K562 (cell line): ENCODE measurements around the gene ABCC1. TPM values are rescaled to one million over a fixed set of nuclear protein-coding genes. Genes with fewer than 3 reads are reported as not detected.

Experiments
- ARNT ChIP-seq, 2 experiments: fragments of 450-650 bp; IDR thresholded peaks; 2 replicates each; pipeline ENCODE4 v1.6.1; 2016; ENCODE audit warnings: mild to moderate bottlenecking in 1 of 2
- BRCA1 ChIP-seq, 2 experiments: fragments of 450-650 bp in 1 of 2; sonication (generic) in 1 of 2; formaldehyde crosslinking in 1 of 2; IDR thresholded peaks; 2 replicates each; pipeline versions ENCODE4 v1.5.0 to v1.6.1; 2017 to 2020; ENCODE audit warnings: mild to moderate bottlenecking in 1 of 2, missing genetic modification reagents in 1 of 2
- CCNT2 ChIP-seq: IDR thresholded peaks from 2 replicates; pipeline ENCODE4 v1.6.1; 2011; ENCODE audit warnings: borderline replicate concordance, low read depth, mild to moderate bottlenecking, moderate library complexity, mixed read lengths, low read length; ENCODE audit not compliant: insufficient read length; ENCODE audit errors: extremely low read depth
- EHMT2 ChIP-seq: fragments of 450-650 bp; IDR thresholded peaks from 2 replicates; pipeline ENCODE4 v1.6.1; 2018; ENCODE audit warnings: antibody characterized with exemption
- ELF4 ChIP-seq: fragments of 450-650 bp; formaldehyde crosslinking; IDR thresholded peaks from 2 replicates; pipeline ENCODE4 v1.4.0; 2022; ENCODE audit warnings: missing genetic modification characterization
- HMG20A ChIP-seq: fragments of 450-650 bp; formaldehyde crosslinking; conservative IDR thresholded peaks from 2 replicates; pipeline ENCODE4 v1.4.0; 2020; ENCODE audit warnings: mild to moderate bottlenecking, mixed read lengths
- HOXB6 ChIP-seq: fragments of 250-450 bp; sonication (Bioruptor Pico); IDR thresholded peaks from 2 replicates; pipeline ENCODE4 v1.5.1; 2022; ENCODE audit warnings: mild to moderate bottlenecking, borderline replicate concordance
- IRF9 ChIP-seq: fragments of 450-650 bp; IDR thresholded peaks from 2 replicates; pipeline ENCODE4 v1.6.1; 2016; ENCODE audit warnings: missing biosample characterization, missing genetic modification characterization
- LARP7 ChIP-seq: fragments of 450-650 bp; IDR thresholded peaks from 2 replicates; pipeline ENCODE4 v1.6.1; 2016
- MBD2 ChIP-seq: sonication (generic); IDR thresholded peaks from 2 replicates; pipeline ENCODE4 v1.6.1; 2016; ENCODE audit warnings: low read depth, borderline replicate concordance
- POLR2AphosphoS2 ChIP-seq: IDR thresholded peaks from 2 replicates; pipeline ENCODE4 v1.6.1; 2012; ENCODE audit warnings: low read length, improper control_type of control experiment
- PTRF ChIP-seq: fragments of 450-650 bp; IDR thresholded peaks from 2 replicates; pipeline ENCODE4 v1.6.1; 2016; ENCODE audit warnings: mild to moderate bottlenecking, missing genetic modification characterization, missing compliant biosample characterization
- RBM25 ChIP-seq: fragments of 200-400 bp; formaldehyde crosslinking; IDR thresholded peaks from 2 replicates; pipeline ENCODE4 v1.6.1; 2018; ENCODE audit warnings: low read length, low read depth, moderate library complexity; ENCODE audit not compliant: severe bottlenecking
- SP1 ChIP-seq: sonication (generic); formaldehyde crosslinking; IDR thresholded peaks from 2 replicates; pipeline ENCODE4 v1.8.1; 2022; ENCODE audit warnings: mild to moderate bottlenecking, missing genetic modification reagents
- TSHZ1 ChIP-seq: fragments of 250-450 bp; sonication (Bioruptor Pico); IDR thresholded peaks from 2 replicates; pipeline ENCODE4 v1.4.0; 2020; ENCODE audit warnings: mild to moderate bottlenecking, moderate library complexity
- U2AF2 ChIP-seq: fragments of 200-400 bp; formaldehyde crosslinking; optimal IDR thresholded peaks from 2 replicates; pipeline ENCODE3; 2017; ENCODE audit warnings: low read depth, mild to moderate bottlenecking, low read length
- USF2 ChIP-seq: sonication (generic); formaldehyde crosslinking; IDR thresholded peaks from 2 replicates; pipeline ENCODE4 v1.5.0; 2020; ENCODE audit warnings: missing genetic modification reagents
- ZNF134 ChIP-seq: fragments of 250-450 bp; sonication (Bioruptor Pico); conservative IDR thresholded peaks from 2 replicates; pipeline ENCODE4 v1.4.0; 2020
- ZNF354B ChIP-seq: fragments of 250-450 bp; sonication (Bioruptor Pico); IDR thresholded peaks from 2 replicates; pipeline ENCODE4 v1.4.0; 2020
- ZNF696 ChIP-seq: fragments of 250-450 bp; sonication (Bioruptor Pico); conservative IDR thresholded peaks from 2 replicates; pipeline ENCODE4 v1.4.0; 2020; ENCODE audit warnings: mild to moderate bottlenecking, moderate library complexity
- polyA plus RNA-seq, 8 experiments: library from polyadenylated mRNA; depleted of rRNA in 4 of 8; stranded (reverse) in 5 of 8; unstranded in 3 of 8; fragments of >200 nt; fragmentation: Nextera tagmentation in 2 of 8; fragmentation: Illumina TruSeq in 1 of 8; extraction: Ambion mirVana in 2 of 8; extraction: Trizol in 1 of 8; gene quantifications; 2 replicates each; pipeline versions ENCODE4 v1.2.1 to v1.2.3, GENCODE V29; 2011 to 2014; ENCODE audit warnings: inconsistent platforms in 1 of 8, missing spikeins in 1 of 8
- total RNA-seq, 7 experiments: library from RNA; depleted of rRNA in 6 of 7; stranded (reverse); fragments of >200 nt in 6 of 7; fragmentation: Illumina TruSeq in 2 of 7; extraction: Trizol in 2 of 7; gene quantifications; 2 replicates each; pipeline versions ENCODE4 v1.2.1 to v1.2.3, GENCODE V29; 2011 to 2021; ENCODE audit warnings: low replicate concordance in 1 of 7
- TF ChIP-seq, protein P1 (sequence below): fragments of 450-650 bp; IDR thresholded peaks from 2 replicates; pipeline ENCODE4 v1.6.1; 2018; ENCODE audit not compliant: partially characterized antibody

Gene ABCC1
- total and polyA plus RNA-seq, 9 of the 15 experiments (the other 6 are each of a cell fraction or from before 2014, with no cell fraction given) = 3.9 to 41.6 (median 10.0) TPM

DNA sequence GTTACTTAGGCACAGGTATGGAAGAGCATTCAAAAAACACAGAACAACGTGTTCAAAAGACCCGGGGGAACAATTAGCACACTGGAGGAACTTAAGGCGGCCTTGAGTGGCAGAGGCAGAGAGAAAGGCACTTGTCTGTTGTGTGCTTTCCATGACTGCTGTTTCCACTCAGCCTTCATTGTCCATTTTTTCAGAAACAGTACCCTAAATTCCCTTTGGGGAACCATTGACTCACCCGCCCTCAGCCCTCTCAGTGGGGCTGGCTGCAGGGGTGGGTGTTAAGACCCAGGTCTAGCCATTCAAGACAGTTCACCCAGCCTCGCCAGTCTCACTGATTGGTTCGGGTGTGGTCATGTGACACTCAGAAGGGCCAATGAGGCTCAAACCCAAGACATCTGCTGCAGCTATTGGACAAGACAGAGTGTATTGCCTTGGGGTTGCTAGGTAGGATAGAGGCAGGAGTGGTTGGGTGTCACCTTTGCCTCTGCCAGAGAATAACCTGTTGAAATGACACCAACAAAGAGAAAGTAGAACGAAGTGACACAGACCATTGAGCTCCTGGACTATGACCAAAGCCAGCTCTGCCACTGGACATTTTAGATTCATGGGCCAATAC, 41.4 kb upstream of the ABCC1 start (continued):
- TF ChIP-seq, protein P1, sequence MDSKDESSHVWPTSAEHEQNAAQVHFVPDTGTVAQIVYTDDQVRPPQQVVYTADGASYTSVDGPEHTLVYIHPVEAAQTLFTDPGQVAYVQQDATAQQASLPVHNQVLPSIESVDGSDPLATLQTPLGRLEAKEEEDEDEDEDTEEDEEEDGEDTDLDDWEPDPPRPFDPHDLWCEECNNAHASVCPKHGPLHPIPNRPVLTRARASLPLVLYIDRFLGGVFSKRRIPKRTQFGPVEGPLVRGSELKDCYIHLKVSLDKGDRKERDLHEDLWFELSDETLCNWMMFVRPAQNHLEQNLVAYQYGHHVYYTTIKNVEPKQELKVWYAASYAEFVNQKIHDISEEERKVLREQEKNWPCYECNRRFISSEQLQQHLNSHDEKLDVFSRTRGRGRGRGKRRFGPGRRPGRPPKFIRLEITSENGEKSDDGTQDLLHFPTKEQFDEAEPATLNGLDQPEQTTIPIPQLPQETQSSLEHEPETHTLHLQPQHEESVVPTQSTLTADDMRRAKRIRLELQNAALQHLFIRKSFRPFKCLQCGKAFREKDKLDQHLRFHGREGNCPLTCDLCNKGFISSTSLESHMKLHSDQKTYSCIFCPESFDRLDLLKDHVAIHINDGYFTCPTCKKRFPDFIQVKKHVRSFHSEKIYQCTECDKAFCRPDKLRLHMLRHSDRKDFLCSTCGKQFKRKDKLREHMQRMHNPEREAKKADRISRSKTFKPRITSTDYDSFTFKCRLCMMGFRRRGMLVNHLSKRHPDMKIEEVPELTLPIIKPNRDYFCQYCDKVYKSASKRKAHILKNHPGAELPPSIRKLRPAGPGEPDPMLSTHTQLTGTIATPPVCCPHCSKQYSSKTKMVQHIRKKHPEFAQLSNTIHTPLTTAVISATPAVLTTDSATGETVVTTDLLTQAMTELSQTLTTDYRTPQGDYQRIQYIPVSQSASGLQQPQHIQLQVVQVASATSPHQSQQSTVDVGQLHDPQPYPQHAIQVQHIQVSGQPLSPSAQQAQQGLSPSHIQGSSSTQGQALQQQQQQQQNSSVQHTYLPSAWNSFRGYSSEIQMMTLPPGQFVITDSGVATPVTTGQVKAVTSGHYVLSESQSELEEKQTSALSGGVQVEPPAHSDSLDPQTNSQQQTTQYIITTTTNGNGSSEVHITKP = peak; percentile 72
- TF ChIP-seq BRCA1 (IDR thresholded peaks at IDR 0.05) (no peak), BRCA1 (CRISPR knock-in tag; IDR thresholded peaks at IDR 0.05) (no peak), TSHZ1 (CRISPR knock-in tag) (no peak), U2AF2 (no peak), HMG20A (no peak), MBD2 (peak; percentile 67; the same call in 1 of the 2 replicates), LARP7 (no peak), POLR2AphosphoS2 (no peak), RBM25 (peak; percentile 77), ZNF134 (no peak), SP1 (CRISPR knock-in tag) (no peak), IRF9 (tag) (no peak), CCNT2 (no peak), PTRF (tag) (no peak), HOXB6 (no peak), EHMT2 (no peak), ELF4 (no peak), USF2 (CRISPR knock-in tag) (peak; percentile 94), ZNF354B (no peak), ZNF696 (CRISPR knock-in tag) (no peak), ARNT (IDR thresholded peaks at IDR 0.05) (no peak)
